Endothelial cell of umbilical vein (primary cell): ENCODE results near the gene CD3G. TPM values are rescaled to one million over a fixed set of nuclear protein-coding genes. Genes with fewer than 3 reads are reported as not detected.

Experiments used
- BruUV-seq: library from RNA; stranded (reverse); fragments of 400-500 nt; replicated peaks from 2 replicates; lab custom pipeline; 2021; lab: Mats Ljungman, UMichigan
- CTCF ChIA-PET: fragments of 300-600, 350-600 bp; sonication (Branson Sonifier 250); formaldehyde crosslinking; loops from one replicate; lab custom pipeline; 2021; ENCODE audit warnings: antibody characterized with exemption, inconsistent platforms; lab: Charles Lee
- POLR2A ChIA-PET: fragments of 300-600, 350-600 bp; sonication (Branson Sonifier 250); formaldehyde crosslinking; loops from one replicate; lab custom pipeline; 2021; ENCODE audit warnings: antibody characterized with exemption, inconsistent platforms; lab: Charles Lee
- DNase-seq: peaks from one replicate; pipeline ENCODE4 v3.0.0-alpha.2; 2011; ENCODE audit warnings: low read depth, low spot score
- FAIRE-seq: peaks from 2 replicates; lab custom pipeline; 2011; peaks lifted over from hg19 to GRCh38; lab: Jason Lieb, UNC
- H2AFZ ChIP-seq: 2 replicates; pipeline ENCODE4 v1.6.0; 2012; ENCODE audit warnings: low read depth, low read length, control low read depth, inconsistent platforms
- H3K27ac ChIP-seq: 2 replicates; pipeline ENCODE4 v1.5.1; 2011; ENCODE audit warnings: low read depth, mild to moderate bottlenecking, control low read depth, low read length, moderate library complexity; ENCODE audit not compliant: insufficient read depth
- H3K27me3 ChIP-seq, 2 experiments: 2 replicates each; pipeline versions ENCODE4 v1.6.0 to v1.6.1; 2011; ENCODE audit warnings: low read length in 2 of 2, mixed read lengths in 1 of 2; ENCODE audit not compliant: control insufficient read depth in 2 of 2, insufficient read depth in 2 of 2
- H3K36me3 ChIP-seq, 2 experiments: 2 replicates in 1 of 2; 3 replicates in 1 of 2; pipeline ENCODE4 v1.5.1; 2011; ENCODE audit warnings: low read length in 2 of 2, mild to moderate bottlenecking in 1 of 2, moderate library complexity in 1 of 2; ENCODE audit not compliant: control insufficient read depth in 2 of 2, insufficient read depth in 2 of 2; ENCODE audit errors: extremely low read depth in 1 of 2
- H3K4me1 ChIP-seq: 3 replicates; pipeline ENCODE4 v1.5.1; 2011; ENCODE audit warnings: mild to moderate bottlenecking, low read length; ENCODE audit not compliant: control insufficient read depth, insufficient read depth; ENCODE audit errors: extremely low read depth
- H3K4me2 ChIP-seq: 2 replicates; pipeline ENCODE4 v1.6.1; 2011; ENCODE audit warnings: low read length, control low read depth, mixed read lengths; ENCODE audit not compliant: insufficient read depth
- H3K4me3 ChIP-seq, 3 experiments: fragments of 200-600 bp in 1 of 3; sonication (generic), shearing (Covaris generic) in 1 of 3; replicated peaks in 1 of 3; 2 replicates each; pipeline ENCODE4 v1.5.1; 2011 to 2016; ENCODE audit warnings: control low read depth in 3 of 3, low read length in 3 of 3, mild to moderate bottlenecking in 2 of 3, inconsistent platforms in 1 of 3, low read depth in 1 of 3, moderate library complexity in 1 of 3; ENCODE audit not compliant: insufficient read depth in 1 of 3
- H3K79me2 ChIP-seq: 2 replicates; pipeline ENCODE4 v1.6.0; 2012; ENCODE audit warnings: low read length, inconsistent platforms; ENCODE audit not compliant: control insufficient read depth, insufficient read depth
- H3K9ac ChIP-seq: replicated peaks from 2 replicates; pipeline ENCODE3; 2011; ENCODE audit warnings: low read length, control low read depth; ENCODE audit not compliant: insufficient read depth; ENCODE audit errors: extremely low read depth
- H3K9me1 ChIP-seq: replicated peaks from 3 replicates; pipeline ENCODE4 v1.6.0; 2011; ENCODE audit warnings: mild to moderate bottlenecking, low read length; ENCODE audit not compliant: control insufficient read depth, insufficient read depth; ENCODE audit errors: extremely low read depth
- H3K9me3 ChIP-seq: replicated peaks from 2 replicates; pipeline ENCODE4 v1.5.1; 2012; ENCODE audit warnings: low read length, inconsistent platforms; ENCODE audit not compliant: control insufficient read depth, insufficient read depth
- H4K20me1 ChIP-seq: replicated peaks from 2 replicates; pipeline ENCODE3; 2011; ENCODE audit warnings: mild to moderate bottlenecking, low read length; ENCODE audit not compliant: control insufficient read depth, insufficient read depth; ENCODE audit errors: extremely low read depth
- CTCF ChIP-seq, 2 donors: IDR thresholded peaks; 1 replicate in 1 of 2; 2 replicates in 1 of 2; pipeline ENCODE4 v1.5.1; 2011; ENCODE audit warnings: low read length in 2 of 2, mild to moderate bottlenecking in 2 of 2, moderate library complexity in 2 of 2, control low read depth in 1 of 2, inconsistent platforms in 1 of 2, low read depth in 1 of 2; ENCODE audit not compliant: insufficient read depth in 1 of 2; ENCODE audit errors: extremely low read depth in 1 of 2
- EZH2 ChIP-seq: IDR thresholded peaks from 2 replicates; pipeline ENCODE4 v1.6.1; 2012; ENCODE audit warnings: borderline replicate concordance, low read depth, mild to moderate bottlenecking, moderate library complexity, low read length, inconsistent platforms; ENCODE audit not compliant: severe bottlenecking
- FOS ChIP-seq: IDR thresholded peaks from 2 replicates; pipeline ENCODE4 v1.6.1; 2011; ENCODE audit warnings: mild to moderate bottlenecking, low read length, moderate library complexity, borderline replicate concordance; ENCODE audit not compliant: insufficient read depth
- JUN ChIP-seq: IDR thresholded peaks from 2 replicates; pipeline ENCODE4 v1.6.1; 2011; ENCODE audit warnings: borderline replicate concordance, low read depth; ENCODE audit not compliant: insufficient read length, insufficient read depth
- MAX ChIP-seq: IDR thresholded peaks from 2 replicates; pipeline ENCODE4 v1.6.1; 2011; ENCODE audit not compliant: insufficient read depth, insufficient read length
- MYC ChIP-seq: IDR thresholded peaks from one replicate; pipeline ENCODE4 v1.6.1; 2011; ENCODE audit warnings: mild to moderate bottlenecking, low read depth, low read length
- POLR2A ChIP-seq: IDR thresholded peaks from 2 replicates; pipeline ENCODE4 v1.6.1; 2012; ENCODE audit warnings: low read depth, mild to moderate bottlenecking, control low read depth, low read length
- POLR2AphosphoS5 ChIP-seq: IDR thresholded peaks from 2 replicates; pipeline ENCODE4 v1.6.1; 2012; ENCODE audit warnings: low read depth, mild to moderate bottlenecking, control low read depth, low read length, moderate library complexity; ENCODE audit not compliant: insufficient read depth
- dilution Hi-C: fragments of 300-500 bp; cut with MboI; formaldehyde crosslinking; loops from one replicate; pipeline ENCODE4 v1.15.0; 2019; ENCODE audit warnings: low sequenced_read_pairs; ENCODE audit not compliant: extremely low pct_ligation_motif_present
- intact Hi-C: fragments of 100-400 bp; cut with micrococcal nuclease; formaldehyde crosslinking; loops from one replicate; pipeline ENCODE4 v1.10.0; 2022
- polyA plus RNA-seq, 4 experiments: library from polyadenylated mRNA; depleted of rRNA in 3 of 4; stranded (reverse) in 3 of 4; unstranded in 1 of 4; fragments of >200 nt; gene quantifications; 2 replicates each; pipeline versions ENCODE4 v1.2.1 to v1.2.3, GENCODE V29; 2011 to 2012; ENCODE audit warnings: missing spikeins in 1 of 4
- total RNA-seq: library from RNA; stranded (reverse); gene quantifications from 2 replicates; pipeline ENCODE4 v1.2.3, GENCODE V29; 2021

Gene CD3G
- total and polyA plus RNA-seq, 2 donors (not counting 3 experiments of a cell fraction or from before 2014, with no cell fraction given): not detected

GRCh38 chr11:118312328-118312727, 31.8 kb upstream of the CD3G start:
- DNase-seq: no peak
- no peak for FAIRE-seq
- POLR2A ChIA-PET: no interaction called here

More at GRCh38 chr11:118312328-118312727, 31.8 kb upstream of the CD3G start:
- no peaks in the 10 kb centered on the region for H3K9me1 ChIP-seq
- H3K27me3 ChIP-seq: peaks cover 7 to 12% of the 10 kb centered on the region in 2 experiments
- H3K4me1 ChIP-seq: no peaks in the 10 kb centered on the region
- no peak overlapping the region for H2AFZ ChIP-seq
- dilution Hi-C loops (no loop called here), intact Hi-C loops (no loop called here)
- H3K4me2 ChIP-seq: no peak overlapping the region
- no peak overlapping the region for H3K9ac ChIP-seq
- H4K20me1 ChIP-seq: no peaks in the 10 kb centered on the region
- BruUV-seq: no TSS peak
- no peaks in the 10 kb centered on the region for H3K9me3 ChIP-seq
- H3K36me3 ChIP-seq: no peaks in the 10 kb centered on the region
- CTCF ChIA-PET: interaction anchor here (0.7 to 2.4 kb wide), 4 partner anchors 12 to 141 kb away, joined by 3 to 23 read pairs (median 10); no protein-coding TSS in a partner anchor
- H3K27ac ChIP-seq: no peak overlapping the region
- TF ChIP-seq POLR2A (no peak), CTCF (IDR thresholded peaks at IDR 0.05; ENCODE audit: extremely low read depth in 1 of 2, insufficient read depth in 1 of 2, low read depth in 1 of 2, low read length in 2 of 2) (no peak), POLR2AphosphoS5 (no peak), MAX (no peak), FOS (no peak), JUN (no peak), EZH2 (no peak), MYC (no peak)
- no peaks in the 10 kb centered on the region for H3K79me2 ChIP-seq
- H3K4me3 ChIP-seq: no peak overlapping the region
